Panc1 (cell line): ENCODE data around the gene PTPN18. TPM values are rescaled to one million over a fixed set of nuclear protein-coding genes. Genes with fewer than 3 reads are reported as not detected.

Experiments used
- ATAC-seq: fragments of 200-7000 bp; cut with Tn5 transposase; 2 replicates; pipeline ENCODE4 v1.9.1; 2020; ENCODE audit warnings: mild to moderate bottlenecking, moderate library complexity
- BruUV-seq: library from RNA; stranded (reverse); fragments of 400-500 nt; replicated peaks from 2 replicates; lab custom pipeline; 2021; lab: Mats Ljungman, UMichigan
- CTCF ChIA-PET: fragments of 300-600 bp; sonication (Branson Sonifier 250); formaldehyde crosslinking; loops from one replicate; lab custom pipeline; 2022; ENCODE audit warnings: antibody characterized with exemption; lab: Charles Lee
- POLR2A ChIA-PET: fragments of 300-600 bp; sonication (Branson Sonifier 250); formaldehyde crosslinking; loops from one replicate; lab custom pipeline; 2022; ENCODE audit warnings: antibody characterized with exemption; lab: Charles Lee
- DNase-seq: peaks from one replicate; pipeline ENCODE4 v3.0.0-alpha.2; 2010; ENCODE audit warnings: low read depth, low spot score
- H3K27ac ChIP-seq: 2 replicates; pipeline ENCODE4 v1.5.1; 2011; ENCODE audit warnings: mild to moderate bottlenecking, low read length, inconsistent platforms
- H3K27me3 ChIP-seq: fragments of 200-500 bp; sonication (Bioruptor generic); 2 replicates; pipeline ENCODE4 v1.6.0; 2014; ENCODE audit warnings: low read length, inconsistent platforms; ENCODE audit not compliant: control insufficient read depth, insufficient read depth
- H3K36me3 ChIP-seq: fragments of 200-500 bp; sonication (Bioruptor generic); 2 replicates; pipeline ENCODE4 v1.5.1; 2014; ENCODE audit warnings: inconsistent platforms, mild to moderate bottlenecking, low read length, moderate library complexity; ENCODE audit not compliant: control insufficient read depth, insufficient read depth
- H3K4me1 ChIP-seq: 2 replicates; pipeline ENCODE4 v1.5.1; 2011; ENCODE audit warnings: inconsistent platforms, mild to moderate bottlenecking, low read length, moderate library complexity; ENCODE audit not compliant: control insufficient read depth, insufficient read depth
- H3K4me3 ChIP-seq, 2 experiments: 2 replicates each; pipeline ENCODE4 v1.5.1; 2011 to 2012; ENCODE audit warnings: low read depth in 2 of 2, low read length in 2 of 2, mild to moderate bottlenecking in 2 of 2, inconsistent platforms in 1 of 2, moderate library complexity in 1 of 2
- H3K9me3 ChIP-seq: fragments of 200-500 bp; sonication (Bioruptor generic); 2 replicates; pipeline ENCODE4 v1.5.1; 2014; ENCODE audit warnings: low read depth, mild to moderate bottlenecking, inconsistent platforms, low read length, moderate library complexity; ENCODE audit not compliant: control insufficient read depth, insufficient read depth
- POLR2AphosphoS5 ChIP-seq: IDR thresholded peaks from 2 replicates; pipeline ENCODE4 v1.6.1; 2012; ENCODE audit warnings: mild to moderate bottlenecking, low read depth, low read length, moderate library complexity
- REST ChIP-seq, 2 experiments: IDR thresholded peaks; 2 replicates each; pipeline ENCODE4 v1.6.1; 2011 to 2012; ENCODE audit warnings: low read depth in 2 of 2, control low read depth in 1 of 2, low read length in 1 of 2, mild to moderate bottlenecking in 1 of 2, moderate library complexity in 1 of 2; ENCODE audit not compliant: insufficient read depth in 1 of 2
- SIN3A ChIP-seq: IDR thresholded peaks from 2 replicates; pipeline ENCODE4 v1.6.1; 2012; ENCODE audit warnings: low read depth, mild to moderate bottlenecking, low read length, moderate library complexity, borderline replicate concordance; ENCODE audit not compliant: insufficient read depth
- TCF7L2 ChIP-seq: IDR thresholded peaks from 2 replicates; pipeline ENCODE4 v1.6.1; 2011; ENCODE audit warnings: mild to moderate bottlenecking, low read depth, low read length, inconsistent platforms
- in situ Hi-C: cut with HindIII; loops from 2 replicates; pipeline ENCODE4 v1.10.0; 2016; ENCODE audit warnings: low sequenced_read_pairs, low pct_unique_long_range_greater_than_20kb
- intact Hi-C: fragments of 100-400 bp; cut with micrococcal nuclease; formaldehyde crosslinking; loops from one replicate; pipeline ENCODE4 v1.10.0; 2022; ENCODE audit not compliant: unreplicated experiment
- total RNA-seq: library from RNA; stranded (reverse); gene quantifications from one replicate; pipeline ENCODE4 v1.2.1, GENCODE V29; 2021; ENCODE audit not compliant: unreplicated experiment
- TF ChIP-seq, protein P1 (sequence below): fragments of 450-650 bp; IDR thresholded peaks from 2 replicates; pipeline ENCODE4 v1.5.1; 2017; ENCODE audit warnings: mild to moderate bottlenecking

Gene PTPN18
- total RNA-seq, 1 experiment from 2014 or later, result 35.3 TPM

- POLR2A ChIA-PET, result interaction anchor here (0.6 kb wide), 1 partner anchor 20 kb away, joined by 3 read pairs; no protein-coding TSS in a partner anchor
These were observed 14.6 kb downstream of the PTPN18 start for GRCh38 chr2:130370490-130370889.

DNA sequence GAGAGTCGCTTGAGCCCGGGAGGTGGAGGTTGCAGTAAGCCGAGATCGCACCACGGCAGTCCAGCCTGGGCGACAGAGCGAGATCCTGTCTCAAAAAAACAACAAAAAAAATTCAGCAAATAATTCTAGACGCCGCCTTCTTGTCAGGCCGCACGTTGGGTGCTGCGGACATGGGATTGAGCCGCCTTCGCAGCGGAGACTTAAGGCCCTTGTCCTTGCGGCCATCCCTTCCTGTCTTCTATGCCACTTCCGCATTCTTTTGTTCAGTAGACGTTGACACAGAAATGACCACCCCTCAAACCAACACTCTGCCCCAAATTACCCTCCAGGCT is 15.8 kb downstream of the PTPN18 start:
- POLR2A ChIA-PET, result no interaction called here
- Histone ChIP-seq H3K36me3 (no peaks in the 10 kb centered on the region), H3K4me1 (peaks cover 11% of the 10 kb centered on the region), H3K27me3 (no peaks in the 10 kb centered on the region), H3K9me3 (no peaks in the 10 kb centered on the region), H3K4me3 (peak overlapping the region; percentile 97 to 98), H3K27ac (peak overlapping the region; percentile 91)
- no peak for TF ChIP-seq POLR2AphosphoS5
- no peak for TF ChIP-seq REST (IDR thresholded peaks at IDR 0.05; ENCODE audit: insufficient read depth in 1 of 2, low read depth in 2 of 2, low read length in 1 of 2)
- no peak for TF ChIP-seq TCF7L2
- TF ChIP-seq SIN3A, result no peak
- no TSS peak for BruUV-seq
- no peak for DNase-seq
- intact Hi-C loops, result no loop called here
- in situ Hi-C loops, result no loop called here
- CTCF ChIA-PET, result no interaction called here
- ATAC-seq, result peak; percentile 36

More at GRCh38 chr2:130370490-130370889, 14.6 kb downstream of the PTPN18 start:
- CTCF ChIA-PET, result no interaction called here
- no peaks in the 10 kb centered on the region for H3K9me3 ChIP-seq
- H3K36me3 ChIP-seq, result no peaks in the 10 kb centered on the region
- H3K27me3 ChIP-seq, result no peaks in the 10 kb centered on the region
- no peak overlapping the region; the same call in 1 of the 2 replicates for H3K27ac ChIP-seq
- no peak overlapping the region for H3K4me3 ChIP-seq
- in situ Hi-C loops (no loop called here), intact Hi-C loops (no loop called here)
- DNase-seq (no peak), ATAC-seq (no peak)
- no TSS peak for BruUV-seq
- TF ChIP-seq POLR2AphosphoS5, result peak; percentile 21; the same call in 1 of the 2 replicates
- no peak for TF ChIP-seq TCF7L2
- peaks cover 11% of the 10 kb centered on the region for H3K4me1 ChIP-seq

- ATAC-seq (peak; percentile 98), DNase-seq (no peak)
- H3K27ac ChIP-seq, result peak overlapping the region; percentile 91
- no peaks in the 10 kb centered on the region for H3K36me3 ChIP-seq
- peak overlapping the region; percentile 97 to 98 for H3K4me3 ChIP-seq
- CTCF ChIA-PET, result interaction anchor here (0.6 kb wide), 1 partner anchor 16 kb away, joined by 3 read pairs; the partner anchor contains the start of gene PTPN18
- POLR2A ChIA-PET, result no interaction called here
- H3K9me3 ChIP-seq, result no peaks in the 10 kb centered on the region
- in situ Hi-C loops (no loop called here), intact Hi-C loops (no loop called here)
- no TSS peak for BruUV-seq
- TF ChIP-seq POLR2AphosphoS5 (peak; percentile 79), TCF7L2 (no peak; the same call in 1 of the 2 replicates), REST (IDR thresholded peaks at IDR 0.05; ENCODE audit: insufficient read depth in 1 of 2, low read depth in 2 of 2, low read length in 1 of 2) (peak in 1 of 2 experiments; percentile 65; a peak in 1 of 4 replicates), SIN3A (peak; percentile 71; the same call in 1 of the 2 replicates)
- TF ChIP-seq, protein P1, sequence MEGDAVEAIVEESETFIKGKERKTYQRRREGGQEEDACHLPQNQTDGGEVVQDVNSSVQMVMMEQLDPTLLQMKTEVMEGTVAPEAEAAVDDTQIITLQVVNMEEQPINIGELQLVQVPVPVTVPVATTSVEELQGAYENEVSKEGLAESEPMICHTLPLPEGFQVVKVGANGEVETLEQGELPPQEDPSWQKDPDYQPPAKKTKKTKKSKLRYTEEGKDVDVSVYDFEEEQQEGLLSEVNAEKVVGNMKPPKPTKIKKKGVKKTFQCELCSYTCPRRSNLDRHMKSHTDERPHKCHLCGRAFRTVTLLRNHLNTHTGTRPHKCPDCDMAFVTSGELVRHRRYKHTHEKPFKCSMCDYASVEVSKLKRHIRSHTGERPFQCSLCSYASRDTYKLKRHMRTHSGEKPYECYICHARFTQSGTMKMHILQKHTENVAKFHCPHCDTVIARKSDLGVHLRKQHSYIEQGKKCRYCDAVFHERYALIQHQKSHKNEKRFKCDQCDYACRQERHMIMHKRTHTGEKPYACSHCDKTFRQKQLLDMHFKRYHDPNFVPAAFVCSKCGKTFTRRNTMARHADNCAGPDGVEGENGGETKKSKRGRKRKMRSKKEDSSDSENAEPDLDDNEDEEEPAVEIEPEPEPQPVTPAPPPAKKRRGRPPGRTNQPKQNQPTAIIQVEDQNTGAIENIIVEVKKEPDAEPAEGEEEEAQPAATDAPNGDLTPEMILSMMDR, result peak; percentile 95
- peaks cover 11% of the 10 kb centered on the region for H3K4me1 ChIP-seq
- no peaks in the 10 kb centered on the region for H3K27me3 ChIP-seq
These were observed 16.4 kb downstream of the PTPN18 start for GRCh38 chr2:130372055-130372832.
